GM12875 (cell line): ENCODE results near the gene UFL1.
A peak's percentile ranks its signal among the peaks of the same experiment; 100 is the strongest.

Experiments
- H3K4me3 ChIP-seq: one replicate; pipeline ENCODE4 v1.5.1; 2011; ENCODE audit warnings: low read depth, low read length, control low read depth
- TF ChIP-seq, protein P1 (sequence below): IDR thresholded peaks from 2 replicates; pipeline ENCODE4 v1.5.1; 2011; ENCODE audit warnings: low read depth, mild to moderate bottlenecking, control low read depth, inconsistent platforms, low read length, moderate library complexity, borderline replicate concordance; ENCODE audit not compliant: insufficient read depth

Gene UFL1

DNA sequence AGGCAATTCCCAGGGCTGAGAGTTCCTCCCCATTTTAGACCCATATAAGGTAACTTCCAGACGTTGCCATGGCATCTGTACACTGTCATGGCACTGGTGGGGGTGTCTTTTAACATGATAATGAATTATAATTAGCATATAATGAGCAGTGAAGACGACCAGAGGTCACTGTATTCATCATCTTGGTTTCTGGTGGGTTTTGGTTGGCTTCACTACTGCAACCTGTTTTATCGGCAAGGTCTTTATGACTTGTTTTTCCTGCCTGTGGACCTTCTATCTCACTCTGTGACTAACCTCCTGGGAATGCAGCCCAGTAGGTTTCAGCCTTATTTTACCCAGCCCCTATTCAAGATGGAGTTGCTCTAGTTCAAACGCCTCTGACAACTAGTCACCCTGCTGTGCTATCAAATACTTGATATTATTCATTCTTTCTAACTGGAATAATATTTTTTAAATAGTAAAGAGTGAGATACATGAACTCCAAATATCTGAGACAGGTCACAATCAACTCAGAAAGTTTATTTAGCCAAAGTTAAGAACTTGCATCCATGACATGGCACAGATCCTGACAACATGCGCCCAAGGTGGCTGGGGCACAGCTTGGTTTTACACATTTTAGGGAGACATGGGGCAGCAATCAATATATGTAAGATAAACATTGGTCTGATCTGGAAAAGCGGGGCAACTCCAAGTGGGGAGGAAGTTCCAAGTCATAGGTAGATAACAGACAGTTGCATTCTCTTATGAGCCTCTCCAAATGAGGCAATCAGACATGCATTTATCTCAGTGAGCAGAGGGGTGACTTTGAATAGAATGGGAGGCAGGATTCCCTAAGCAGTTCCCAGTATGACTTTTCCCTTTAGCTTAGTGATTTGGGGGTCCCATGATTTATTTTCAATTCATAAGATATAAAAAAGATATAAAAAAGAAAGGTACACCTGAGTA, 1.2 kb upstream of the UFL1 start:
- TF ChIP-seq, protein P1, sequence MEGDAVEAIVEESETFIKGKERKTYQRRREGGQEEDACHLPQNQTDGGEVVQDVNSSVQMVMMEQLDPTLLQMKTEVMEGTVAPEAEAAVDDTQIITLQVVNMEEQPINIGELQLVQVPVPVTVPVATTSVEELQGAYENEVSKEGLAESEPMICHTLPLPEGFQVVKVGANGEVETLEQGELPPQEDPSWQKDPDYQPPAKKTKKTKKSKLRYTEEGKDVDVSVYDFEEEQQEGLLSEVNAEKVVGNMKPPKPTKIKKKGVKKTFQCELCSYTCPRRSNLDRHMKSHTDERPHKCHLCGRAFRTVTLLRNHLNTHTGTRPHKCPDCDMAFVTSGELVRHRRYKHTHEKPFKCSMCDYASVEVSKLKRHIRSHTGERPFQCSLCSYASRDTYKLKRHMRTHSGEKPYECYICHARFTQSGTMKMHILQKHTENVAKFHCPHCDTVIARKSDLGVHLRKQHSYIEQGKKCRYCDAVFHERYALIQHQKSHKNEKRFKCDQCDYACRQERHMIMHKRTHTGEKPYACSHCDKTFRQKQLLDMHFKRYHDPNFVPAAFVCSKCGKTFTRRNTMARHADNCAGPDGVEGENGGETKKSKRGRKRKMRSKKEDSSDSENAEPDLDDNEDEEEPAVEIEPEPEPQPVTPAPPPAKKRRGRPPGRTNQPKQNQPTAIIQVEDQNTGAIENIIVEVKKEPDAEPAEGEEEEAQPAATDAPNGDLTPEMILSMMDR = no peak
- H3K4me3 ChIP-seq = peak overlapping the region; percentile 93

DNA sequence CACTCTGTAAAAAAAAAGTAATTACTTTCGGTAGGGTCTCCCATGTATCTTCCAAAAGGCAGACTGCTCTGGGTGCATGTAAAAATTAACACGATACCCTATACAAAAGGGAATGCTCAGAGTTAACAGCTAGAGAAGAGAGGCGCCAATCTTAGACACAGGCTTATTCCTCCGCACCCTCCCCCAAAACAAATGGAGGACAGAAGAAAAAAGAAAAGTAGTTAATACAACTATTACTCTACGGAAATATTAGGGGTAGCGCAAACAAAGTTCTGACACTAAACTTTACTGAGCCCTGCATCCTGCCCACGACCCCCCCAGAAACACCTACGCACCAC, 331 bp upstream of the UFL1 start:
- TF ChIP-seq, protein P1 = no peak
- peak overlapping the region; percentile 93 for H3K4me3 ChIP-seq

DNA sequence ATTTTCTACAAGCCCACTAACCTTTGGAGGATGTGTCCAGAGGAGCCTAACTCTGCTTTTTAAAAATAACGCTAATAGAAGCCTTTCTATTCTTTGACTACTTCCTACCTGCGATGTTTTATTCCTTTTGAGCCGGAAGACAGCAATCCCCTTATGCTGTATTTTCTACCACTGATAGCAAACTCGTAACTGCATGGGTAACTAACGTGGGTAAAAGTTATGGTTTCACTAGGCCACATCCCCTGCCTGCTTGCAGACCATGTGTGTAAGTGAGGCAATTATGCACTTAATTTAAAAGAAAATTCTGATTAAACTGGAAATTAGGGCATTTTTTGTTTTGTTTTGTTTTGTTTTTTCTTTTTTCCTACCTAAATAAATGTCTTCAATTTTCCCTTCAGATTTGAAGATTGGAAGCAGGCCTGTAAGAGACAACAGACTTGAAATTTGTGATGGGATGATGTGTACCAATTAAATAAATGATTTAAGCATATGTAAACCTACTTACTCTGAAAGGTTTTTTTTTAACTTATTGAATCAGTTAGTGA, 931 bp downstream of the UFL1 start:
- H3K4me3 ChIP-seq = peak overlapping the region; percentile 93
- TF ChIP-seq, protein P1 = no peak

DNA sequence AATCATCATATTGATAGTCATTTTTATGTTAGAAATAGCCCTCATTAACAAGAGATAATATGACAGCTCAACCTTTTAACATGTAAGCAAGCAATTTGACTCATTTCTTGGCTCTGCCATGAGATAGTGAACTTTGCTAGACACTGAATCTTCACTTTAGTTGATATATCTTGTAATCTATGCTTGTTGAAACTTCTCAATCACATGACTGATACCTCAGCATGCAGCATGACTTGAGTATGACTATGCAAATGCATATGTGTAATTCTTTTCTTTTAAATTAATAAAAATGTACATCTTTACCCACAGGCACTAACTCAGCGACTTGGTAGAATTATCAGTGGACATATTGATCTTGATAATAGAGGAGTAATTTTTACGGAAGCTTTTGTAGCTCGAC, 6.6 kb downstream of the UFL1 start:
- TF ChIP-seq, protein P1 = no peak
- no peak overlapping the region for H3K4me3 ChIP-seq

DNA sequence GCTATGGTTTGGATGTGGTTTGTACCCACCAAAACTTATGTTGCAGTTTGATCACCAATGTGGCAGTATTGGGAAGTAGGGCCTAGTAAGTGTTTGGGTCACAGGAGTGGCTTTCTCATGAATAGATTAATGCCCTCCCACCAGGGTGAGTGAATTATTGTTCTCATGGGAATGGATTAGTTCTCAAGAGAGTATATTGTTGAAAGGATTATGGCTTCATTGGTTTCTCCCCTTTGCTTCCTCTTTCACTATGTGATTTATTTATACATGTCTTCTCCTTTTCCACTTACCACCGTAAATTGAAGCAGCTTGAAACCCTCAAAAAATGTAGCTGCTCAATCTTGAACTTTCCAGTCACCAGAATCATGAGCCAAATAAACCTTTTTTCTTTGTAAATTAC, 10.8 kb downstream of the UFL1 start:
- H3K4me3 ChIP-seq = no peak overlapping the region
- TF ChIP-seq, protein P1 = no peak

DNA sequence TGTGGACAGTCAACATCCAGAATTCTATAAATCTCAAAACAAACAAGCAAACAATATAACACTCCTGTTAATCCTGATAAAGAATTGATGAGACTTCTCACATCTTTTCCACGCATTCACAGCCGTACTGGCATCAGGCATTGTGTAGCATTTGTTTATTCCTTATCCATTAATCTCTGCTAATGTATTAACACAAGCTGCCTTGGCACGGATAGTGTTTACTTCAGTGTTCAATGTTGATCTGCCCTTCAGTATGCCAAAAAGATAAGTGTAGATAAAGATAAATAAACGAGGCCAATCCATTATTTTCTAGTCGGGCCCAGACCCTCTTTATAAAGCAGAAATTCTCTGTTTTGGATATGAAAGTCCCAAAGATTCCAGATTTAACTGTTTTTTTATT, 16.1 kb downstream of the UFL1 start:
- TF ChIP-seq, protein P1 = no peak
- H3K4me3 ChIP-seq = no peak overlapping the region

DNA sequence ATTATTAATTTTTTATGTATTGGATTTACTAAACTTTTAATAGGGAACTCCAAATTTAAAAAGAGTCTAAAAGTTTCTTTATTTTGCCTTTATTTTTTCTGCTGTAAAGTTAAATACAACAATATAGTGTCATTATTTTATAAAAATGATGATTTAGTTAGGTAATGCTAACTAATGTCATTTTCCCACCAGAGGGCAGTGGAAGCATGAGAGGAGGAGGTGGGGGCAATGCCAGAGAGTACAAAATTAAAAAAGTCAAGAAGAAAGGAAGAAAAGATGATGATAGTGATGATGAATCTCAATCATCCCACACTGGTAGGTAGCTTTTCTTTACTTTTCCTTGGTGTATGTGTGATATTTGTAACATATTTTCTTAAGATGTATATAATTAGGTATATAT, 21.1 kb downstream of the UFL1 start:
- H3K4me3 ChIP-seq = no peak overlapping the region
- TF ChIP-seq, protein P1 = 0 out of 2 replicates have a peak, but pooled peaks have one; percentile 8
